Activated CD4-positive, alpha-beta T cell treated with anti-CD3 and anti-CD28 coated beads, Interleukin-2, Interleukin-6, amounts not matched to agents 100 ng/mL and 50 ng/mL, durations not matched to agents 16 hours and 8 hours (primary cell): Measurements from ENCODE around the gene ANKRD55.
"Not testable (repeated sequence)": the region's sequence is repeated elsewhere in the genome, so short reads cannot be mapped to it uniquely, and the experiment has no call there.

Experiments
- DNase-seq: peaks from one replicate; pipeline ENCODE4 v3.0.0-alpha.2; 2020

The ANKRD55 gene

GRCh38 chr5:56251918-56252553 is 18.9 kb upstream of the ANKRD55 start:
- no peak for DNase-seq

GRCh38 chr5:56251440-56251839 is 18.3 kb upstream of the ANKRD55 start:
- no peak for DNase-seq

GRCh38 chr5:56250011-56250410 is 16.9 kb upstream of the ANKRD55 start:
- no peak for DNase-seq

- DNase-seq: not testable (repeated sequence)
Observed at GRCh38 chr5:56249085-56249484, 16.0 kb upstream of the ANKRD55 start.

GRCh38 chr5:56247592-56247991 is 14.5 kb upstream of the ANKRD55 start:
- no peak for DNase-seq

- no peak for DNase-seq
Observed at GRCh38 chr5:56246769-56247168, 13.6 kb upstream of the ANKRD55 start.

- no peak for DNase-seq
Observed at GRCh38 chr5:56245481-56245880, 12.4 kb upstream of the ANKRD55 start.

- DNase-seq: no peak
Observed at GRCh38 chr5:56244627-56245026, 11.5 kb upstream of the ANKRD55 start.

GRCh38 chr5:56242271-56242670 is 9.1 kb upstream of the ANKRD55 start:
- DNase-seq: not testable (repeated sequence)

GRCh38 chr5:56232538-56232937 is 592 bp downstream of the ANKRD55 start:
- DNase-seq: no peak

GRCh38 chr5:56230576-56230975 is 2.6 kb downstream of the ANKRD55 start:
- no peak for DNase-seq

- no peak for DNase-seq
Observed at GRCh38 chr5:56229111-56229510, 4.0 kb downstream of the ANKRD55 start.

GRCh38 chr5:56228631-56229030 is 4.5 kb downstream of the ANKRD55 start:
- no peak for DNase-seq

GRCh38 chr5:56227691-56228090 is 5.4 kb downstream of the ANKRD55 start:
- DNase-seq: no peak

- not testable (repeated sequence) for DNase-seq
Observed at GRCh38 chr5:56223298-56223697, 9.8 kb downstream of the ANKRD55 start.

GRCh38 chr5:56221601-56222000 is 11.5 kb downstream of the ANKRD55 start:
- not testable (repeated sequence) for DNase-seq

GRCh38 chr5:56215019-56215830 is 17.9 kb downstream of the ANKRD55 start:
- no peak for DNase-seq

- DNase-seq: not testable (repeated sequence)
Observed at GRCh38 chr5:56213886-56214535, 19.1 kb downstream of the ANKRD55 start.

- no peak for DNase-seq
Observed at GRCh38 chr5:56212130-56212879, 20.8 kb downstream of the ANKRD55 start.

GRCh38 chr5:56211298-56211865 is 21.7 kb downstream of the ANKRD55 start:
- no peak for DNase-seq

GRCh38 chr5:56208681-56209080 is 24.4 kb downstream of the ANKRD55 start:
- DNase-seq: no peak

- DNase-seq: no peak
Observed at GRCh38 chr5:56207537-56207936, 25.6 kb downstream of the ANKRD55 start.
